ENCODE results near the gene ARTN. TPM values are rescaled to one million over a fixed set of nuclear protein-coding genes. Genes with fewer than 3 reads are reported as not detected.
A peak's percentile ranks its signal among the peaks of the same experiment; 100 is the strongest.

ARTN gene
- total RNA-seq, 1 experiment from 2014 or later, result 10.6 TPM

- H3K9ac ChIP-seq (ENCODE audit: extremely low read depth, insufficient read length, low read length), result no peak overlapping the region
- peaks cover 21% of the 10 kb centered on the region for H3K23me2 ChIP-seq (ENCODE audit: insufficient read length, low read depth, low read length, poor library complexity, severe bottlenecking)
- no peak overlapping the region for H3K18ac ChIP-seq (ENCODE audit: insufficient read length, low read depth, low read length)
- H4K20me1 ChIP-seq (ENCODE audit: control insufficient read depth, insufficient read depth, insufficient read length), result no peaks in the 10 kb centered on the region
- no peak overlapping the region for H3K4ac ChIP-seq (ENCODE audit: low read depth, low read length)
- Mint-ChIP-seq H3K9me3 (no peaks in the 10 kb centered on the region), H3K4me1 (peaks cover 46 to 51% of the 10 kb centered on the region in 2 experiments), H3K27me3 (ENCODE audit: low read depth) (peaks cover 15% of the 10 kb centered on the region), H3K27ac (no peak overlapping the region), H3K4me3 (peak overlapping the region in 1 of 2 experiments; percentile 88; a peak in 2 of 5 replicates), H3K36me3 (ENCODE audit: insufficient read depth in 1 of 3, low read depth in 3 of 3) (peaks cover 0 to 6% (median 0%) of the 10 kb centered on the region in 3 experiments; a peak in 2 of 7 replicates)
- no peak overlapping the region for H3T11ph ChIP-seq (ENCODE audit: low read length)
- H3K9me3 ChIP-seq (ENCODE audit: control insufficient read depth, low read depth, low read length), result no peaks in the 10 kb centered on the region
- H4K5ac ChIP-seq (ENCODE audit: insufficient read length, low read depth, low read length), result no peak overlapping the region
- no peak for DNase-seq
- H2BK15ac ChIP-seq (ENCODE audit: low read depth, low read length), result no peak overlapping the region
- no peak overlapping the region for H2BK20ac ChIP-seq (ENCODE audit: low read depth, low read length, poor library complexity, severe bottlenecking)
- no peak overlapping the region for H2BK5ac ChIP-seq (ENCODE audit: insufficient read length, low read length)
- no peak overlapping the region for H2AFZ ChIP-seq (ENCODE audit: low read length)
- H3K79me2 ChIP-seq (ENCODE audit: insufficient read depth, low read length), result no peaks in the 10 kb centered on the region
- no peak overlapping the region for H2AK5ac ChIP-seq (ENCODE audit: insufficient read length, low read length)
- H2BK12ac ChIP-seq (ENCODE audit: insufficient read length, low read depth, low read length), result no peak overlapping the region
- no peak overlapping the region for H3K27ac ChIP-seq (ENCODE audit: insufficient read length, low read depth, low read length)
- H2BK120ac ChIP-seq (ENCODE audit: low read depth, low read length, poor library complexity, severe bottlenecking), result no peak overlapping the region
- no peaks in the 10 kb centered on the region for H3K27me3 ChIP-seq (ENCODE audit: insufficient read depth, low read length)
- peaks cover 8% of the 10 kb centered on the region; the same call in 1 of the 2 replicates for H3K4me1 ChIP-seq (ENCODE audit: insufficient read depth, low read length)
- H3K4me2 ChIP-seq (ENCODE audit: insufficient read depth, insufficient read length, low read length), result peak overlapping the region; percentile 10
- no peak; the same call in 2 of the 3 replicates for TF ChIP-seq CTCF (conservative IDR thresholded peaks at IDR 0.05)
- H3K14ac ChIP-seq (ENCODE audit: insufficient read depth, low read length), result no peak overlapping the region
- H4K91ac ChIP-seq (ENCODE audit: insufficient read length, low read depth, low read length), result no peak overlapping the region
- no peak overlapping the region for H4K8ac ChIP-seq (replicated peaks; ENCODE audit: insufficient read length, low read depth, low read length)
- no peak overlapping the region for H3K56ac ChIP-seq (ENCODE audit: insufficient read length, low read depth, low read length)
- WGBS (ENCODE audit: extremely low coverage, insufficient read length, low lambda C conversion rate), result no CpG with 5 or more reads among the region's 5 CpGs
- no peaks in the 10 kb centered on the region for H3K79me1 ChIP-seq (ENCODE audit: insufficient read depth, low read depth, low read length, poor library complexity, severe bottlenecking)
- no peak overlapping the region for H3K23ac ChIP-seq (ENCODE audit: insufficient read length, low read depth, low read length)
Observed at GRCh38 chr1:43934986-43935324, 1.4 kb downstream of the ARTN start.
